ENCODE measurements around the gene STAG1.

- no peak for TF ChIP-seq POLR2A (IDR thresholded peaks at IDR 0.05; ENCODE audit: low read length)
- TF ChIP-seq GATA1 (IDR thresholded peaks at IDR 0.05; ENCODE audit: low read depth, low read length) = no peak
Measured at GRCh38 chr3:136353461-136353860, 398.7 kb downstream of the STAG1 start.
